AG09309 (cell line): ENCODE measurements around the gene GPR142.
"Not testable (repeated sequence)": the region's sequence is repeated elsewhere in the genome, so short reads cannot be mapped to it uniquely, and the experiment has no call there.

Experiments
- DNase-seq: peaks from one replicate; pipeline ENCODE4 v3.0.0-alpha.2; 2010; ENCODE audit warnings: low read depth
- H3K4me3 ChIP-seq: 2 replicates; pipeline ENCODE4 v1.5.1; 2011; ENCODE audit warnings: mild to moderate bottlenecking, low read depth, low read length, moderate library complexity; ENCODE audit not compliant: control insufficient read depth
- TF ChIP-seq, protein P1 (sequence below): IDR thresholded peaks from 2 replicates; pipeline ENCODE4 v1.5.1; 2011; ENCODE audit warnings: mild to moderate bottlenecking, low read depth, low read length, inconsistent platforms; ENCODE audit not compliant: insufficient read depth, control insufficient read depth; ENCODE audit errors: missing control alignments

Gene GPR142

DNA sequence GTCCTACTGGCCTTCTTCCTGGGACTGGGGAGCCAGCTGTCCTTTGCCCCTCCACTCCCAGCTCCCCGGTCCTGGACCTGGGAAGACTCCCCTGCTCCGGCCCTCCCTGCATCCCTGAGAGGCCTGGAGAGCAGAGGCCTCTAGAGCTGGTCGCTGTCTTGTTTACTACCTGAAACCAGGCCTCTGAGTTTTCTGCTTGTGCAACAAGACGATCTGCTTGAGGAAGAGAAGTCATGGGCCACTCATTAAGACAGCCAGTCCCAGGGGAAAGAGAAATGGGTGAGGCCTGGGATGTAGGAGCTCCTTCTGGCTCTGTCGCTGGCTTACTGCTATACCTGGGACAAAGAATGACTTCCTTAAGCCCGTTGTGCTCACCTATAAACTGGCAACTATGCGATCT lies 34.7 kb downstream of the GPR142 start:
- TF ChIP-seq, protein P1, sequence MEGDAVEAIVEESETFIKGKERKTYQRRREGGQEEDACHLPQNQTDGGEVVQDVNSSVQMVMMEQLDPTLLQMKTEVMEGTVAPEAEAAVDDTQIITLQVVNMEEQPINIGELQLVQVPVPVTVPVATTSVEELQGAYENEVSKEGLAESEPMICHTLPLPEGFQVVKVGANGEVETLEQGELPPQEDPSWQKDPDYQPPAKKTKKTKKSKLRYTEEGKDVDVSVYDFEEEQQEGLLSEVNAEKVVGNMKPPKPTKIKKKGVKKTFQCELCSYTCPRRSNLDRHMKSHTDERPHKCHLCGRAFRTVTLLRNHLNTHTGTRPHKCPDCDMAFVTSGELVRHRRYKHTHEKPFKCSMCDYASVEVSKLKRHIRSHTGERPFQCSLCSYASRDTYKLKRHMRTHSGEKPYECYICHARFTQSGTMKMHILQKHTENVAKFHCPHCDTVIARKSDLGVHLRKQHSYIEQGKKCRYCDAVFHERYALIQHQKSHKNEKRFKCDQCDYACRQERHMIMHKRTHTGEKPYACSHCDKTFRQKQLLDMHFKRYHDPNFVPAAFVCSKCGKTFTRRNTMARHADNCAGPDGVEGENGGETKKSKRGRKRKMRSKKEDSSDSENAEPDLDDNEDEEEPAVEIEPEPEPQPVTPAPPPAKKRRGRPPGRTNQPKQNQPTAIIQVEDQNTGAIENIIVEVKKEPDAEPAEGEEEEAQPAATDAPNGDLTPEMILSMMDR = no peak
- no peak for DNase-seq
- no peak overlapping the region for H3K4me3 ChIP-seq

GRCh38 chr17:74403512-74404137 lies 36.3 kb downstream of the GPR142 start:
- TF ChIP-seq, protein P1 = no peak
- no peak overlapping the region for H3K4me3 ChIP-seq

DNA sequence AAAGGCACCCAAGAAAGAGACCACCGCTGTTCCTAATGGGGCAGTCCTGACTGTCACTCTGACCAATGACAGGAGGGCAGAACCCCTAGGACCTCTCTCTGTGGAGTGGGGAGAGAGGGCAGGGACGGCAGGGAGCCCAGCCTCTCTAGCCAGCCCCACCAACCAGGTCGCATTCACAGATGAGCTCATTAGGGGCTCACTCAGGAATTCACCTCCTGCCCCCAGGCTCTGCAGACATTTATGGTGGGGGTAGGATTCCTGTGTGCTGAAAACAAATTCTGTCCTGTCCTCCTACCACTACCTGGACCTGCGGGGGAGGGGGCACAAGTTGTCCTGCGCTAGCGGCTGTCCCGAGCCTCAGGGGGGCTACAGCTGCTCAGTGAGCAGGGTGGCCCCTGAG lies 36.9 kb downstream of the GPR142 start:
- no peak overlapping the region for H3K4me3 ChIP-seq
- TF ChIP-seq, protein P1 = no peak
- DNase-seq = no peak

More at GRCh38 chr17:74403512-74404137, 36.3 kb downstream of the GPR142 start:
- DNase-seq = no peak

GRCh38 chr17:74404789-74405188 lies 37.5 kb downstream of the GPR142 start:
- DNase-seq = no peak
- TF ChIP-seq, protein P1 = no peak
- H3K4me3 ChIP-seq = no peak overlapping the region

GRCh38 chr17:74405311-74405710 lies 38.0 kb downstream of the GPR142 start:
- DNase-seq, H3K4me3 ChIP-seq: not testable (repeated sequence)

- no peak overlapping the region for H3K4me3 ChIP-seq
- no peak for DNase-seq
- TF ChIP-seq, protein P1 = no peak
These were observed 40.1 kb downstream of the GPR142 start for GRCh38 chr17:74407384-74407783.

DNA sequence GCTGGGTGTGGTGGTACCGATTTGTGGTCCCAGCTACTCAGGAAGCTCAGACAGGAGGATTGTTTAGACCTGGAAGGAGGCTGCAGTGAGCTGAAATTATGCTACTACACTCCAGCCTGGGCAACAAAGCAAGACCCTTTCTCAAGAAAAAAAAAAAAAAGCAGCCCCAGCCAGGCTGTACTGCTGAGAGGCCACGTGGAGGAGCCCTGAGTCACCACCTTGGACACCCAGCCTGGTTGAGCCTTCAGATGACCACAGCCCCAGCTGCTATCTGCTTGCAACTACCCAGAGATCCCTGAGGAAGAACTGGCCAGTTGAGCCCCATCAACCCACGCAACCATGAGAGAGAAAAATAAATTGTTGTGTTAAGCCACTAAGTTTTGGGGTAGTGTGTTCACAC lies 41.0 kb downstream of the GPR142 start:
- H3K4me3 ChIP-seq = no peak overlapping the region
- no peak for DNase-seq
- TF ChIP-seq, protein P1 = no peak
